Glutamatergic neuron (in vitro differentiated cells): ENCODE data around the gene SLC38A5. TPM values are rescaled to one million over a fixed set of nuclear protein-coding genes. Genes with fewer than 3 reads are reported as not detected.

Experiments
- DNase-seq: peaks from one replicate; pipeline ENCODE4 v3.0.0; 2022
- H3K27ac Mint-ChIP-seq: one replicate; pipeline ENCODE4 v1.8.0; 2020; ENCODE audit warnings: mild to moderate bottlenecking, mixed read lengths, inconsistent platforms; ENCODE audit not compliant: unreplicated experiment
- H3K27me3 Mint-ChIP-seq: one replicate; pipeline ENCODE4 v1.8.0; 2020; ENCODE audit warnings: mild to moderate bottlenecking, moderate library complexity, mixed read lengths, inconsistent platforms; ENCODE audit not compliant: unreplicated experiment
- H3K36me3 Mint-ChIP-seq: one replicate; pipeline ENCODE4 v1.8.0; 2020; ENCODE audit warnings: mild to moderate bottlenecking, mixed read lengths, inconsistent platforms; ENCODE audit not compliant: unreplicated experiment
- H3K4me1 Mint-ChIP-seq: one replicate; pipeline ENCODE4 v1.8.0; 2020; ENCODE audit warnings: mild to moderate bottlenecking, low read depth, mixed read lengths, inconsistent platforms; ENCODE audit not compliant: unreplicated experiment
- H3K4me3 Mint-ChIP-seq: one replicate; pipeline ENCODE4 v1.8.0; 2020; ENCODE audit warnings: mild to moderate bottlenecking, mixed read lengths, inconsistent platforms; ENCODE audit not compliant: unreplicated experiment
- H3K9me3 Mint-ChIP-seq: one replicate; pipeline ENCODE4 v1.8.0; 2020; ENCODE audit warnings: mild to moderate bottlenecking, moderate library complexity, mixed read lengths, inconsistent platforms; ENCODE audit not compliant: unreplicated experiment
- total RNA-seq: library from RNA; stranded (reverse); fragmentation: NEBNext Ultra II Directional; extraction: Animal tissue kit (Norgen Biotek cat#: 25700); gene quantifications from one replicate; pipeline ENCODE4 v1.2.1, GENCODE V29; 2021; ENCODE audit not compliant: unreplicated experiment
- TF ChIP-seq, protein P1 (sequence below): fragments of 200-600 bp; sonication (generic); IDR thresholded peaks from one replicate; pipeline ENCODE4 v1.5.0; 2021; ENCODE audit not compliant: partially characterized antibody, unreplicated experiment

SLC38A5 gene
- total RNA-seq, 1 donor from 2014 or later: 136 TPM

DNA sequence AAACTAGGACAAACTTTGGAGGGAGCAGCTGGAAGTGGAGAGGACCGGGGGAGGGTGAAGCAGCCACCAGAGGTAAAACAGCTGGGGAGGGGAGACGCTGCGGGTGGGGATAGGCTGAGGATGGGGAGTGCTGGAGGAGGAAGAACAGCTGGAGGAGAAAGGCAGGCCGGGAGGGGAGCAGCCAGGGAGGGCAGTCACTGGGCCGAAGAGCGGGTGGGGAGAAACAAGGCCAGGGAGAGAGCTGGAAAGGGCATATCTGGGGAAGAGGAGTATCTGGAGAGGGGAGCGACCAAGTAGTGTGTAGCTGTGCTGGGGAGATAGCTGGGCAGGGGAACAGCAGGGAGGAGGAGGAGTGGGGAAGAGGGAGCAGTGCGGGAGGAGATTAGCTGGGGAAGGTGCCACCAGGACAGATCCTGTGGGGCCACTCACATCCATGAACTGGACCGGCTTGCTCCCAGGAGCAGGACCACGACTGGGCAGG is 2.7 kb downstream of the SLC38A5 start:
- Mint-ChIP-seq H3K4me1 (peaks cover 39% of the 10 kb centered on the region), H3K4me3 (peak overlapping the region; percentile 98), H3K36me3 (no peaks in the 10 kb centered on the region), H3K27ac (peak overlapping the region; percentile 97), H3K9me3 (peaks cover 20% of the 10 kb centered on the region), H3K27me3 (peaks cover 14% of the 10 kb centered on the region)
- DNase-seq: no peak
- TF ChIP-seq, protein P1, sequence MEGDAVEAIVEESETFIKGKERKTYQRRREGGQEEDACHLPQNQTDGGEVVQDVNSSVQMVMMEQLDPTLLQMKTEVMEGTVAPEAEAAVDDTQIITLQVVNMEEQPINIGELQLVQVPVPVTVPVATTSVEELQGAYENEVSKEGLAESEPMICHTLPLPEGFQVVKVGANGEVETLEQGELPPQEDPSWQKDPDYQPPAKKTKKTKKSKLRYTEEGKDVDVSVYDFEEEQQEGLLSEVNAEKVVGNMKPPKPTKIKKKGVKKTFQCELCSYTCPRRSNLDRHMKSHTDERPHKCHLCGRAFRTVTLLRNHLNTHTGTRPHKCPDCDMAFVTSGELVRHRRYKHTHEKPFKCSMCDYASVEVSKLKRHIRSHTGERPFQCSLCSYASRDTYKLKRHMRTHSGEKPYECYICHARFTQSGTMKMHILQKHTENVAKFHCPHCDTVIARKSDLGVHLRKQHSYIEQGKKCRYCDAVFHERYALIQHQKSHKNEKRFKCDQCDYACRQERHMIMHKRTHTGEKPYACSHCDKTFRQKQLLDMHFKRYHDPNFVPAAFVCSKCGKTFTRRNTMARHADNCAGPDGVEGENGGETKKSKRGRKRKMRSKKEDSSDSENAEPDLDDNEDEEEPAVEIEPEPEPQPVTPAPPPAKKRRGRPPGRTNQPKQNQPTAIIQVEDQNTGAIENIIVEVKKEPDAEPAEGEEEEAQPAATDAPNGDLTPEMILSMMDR: no peak

DNA sequence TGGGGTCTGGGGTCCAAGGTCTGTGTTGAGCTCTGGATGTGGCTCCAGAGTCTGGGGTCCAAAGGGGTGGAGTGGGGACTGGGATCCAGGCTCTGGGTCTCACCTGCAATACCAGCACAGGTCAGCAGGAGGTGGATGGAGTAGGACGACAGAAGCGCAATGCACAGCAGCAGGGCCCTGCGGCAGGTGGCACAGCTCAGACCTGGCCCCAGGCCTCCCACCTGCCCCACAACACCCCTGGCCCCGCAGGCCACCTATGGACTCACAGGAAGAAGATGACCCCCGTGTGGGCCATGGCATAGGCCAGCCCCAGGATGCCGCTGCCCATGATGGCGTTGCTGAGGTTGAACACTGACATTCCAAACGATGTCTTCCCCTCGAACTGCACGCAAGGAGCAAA is 3.4 kb downstream of the SLC38A5 start:
- Mint-ChIP-seq H3K4me3 (peak overlapping the region; percentile 98), H3K4me1 (peaks cover 38% of the 10 kb centered on the region), H3K36me3 (no peaks in the 10 kb centered on the region), H3K27ac (peak overlapping the region; percentile 88), H3K9me3 (peaks cover 17% of the 10 kb centered on the region), H3K27me3 (peaks cover 13% of the 10 kb centered on the region)
- TF ChIP-seq, protein P1: peak; percentile 43
- peak; percentile 46 for DNase-seq

DNA sequence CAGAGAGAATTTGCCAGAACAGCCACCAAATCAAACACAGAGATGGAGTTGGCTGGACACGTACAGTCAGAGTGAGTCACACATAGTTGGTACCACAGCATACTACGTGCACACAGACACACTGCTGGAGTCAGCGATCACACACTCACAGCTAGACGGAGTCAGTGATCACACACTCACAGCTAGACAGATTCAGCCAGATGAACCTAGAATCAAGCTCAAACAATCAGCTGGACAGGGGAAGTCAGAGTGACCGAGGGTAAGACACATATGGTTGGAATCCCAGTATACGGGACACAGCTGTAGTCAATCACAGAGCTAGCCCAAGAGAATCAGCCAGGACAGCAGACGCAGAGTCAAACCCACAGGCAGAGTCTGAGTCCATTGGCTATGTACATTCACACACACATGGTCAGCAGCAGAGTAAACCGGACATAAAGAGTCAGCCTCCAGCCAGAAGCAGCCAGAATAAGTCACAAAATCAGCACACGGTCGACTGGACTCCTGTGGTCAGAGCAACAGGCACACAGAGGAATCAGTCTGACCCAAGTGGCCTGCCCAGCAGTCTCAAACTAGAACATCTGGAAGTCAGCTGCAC is 4.6 kb downstream of the SLC38A5 start:
- peak overlapping the region; percentile 88 for H3K27ac Mint-ChIP-seq
- TF ChIP-seq, protein P1: no peak
- no peak for DNase-seq

DNA sequence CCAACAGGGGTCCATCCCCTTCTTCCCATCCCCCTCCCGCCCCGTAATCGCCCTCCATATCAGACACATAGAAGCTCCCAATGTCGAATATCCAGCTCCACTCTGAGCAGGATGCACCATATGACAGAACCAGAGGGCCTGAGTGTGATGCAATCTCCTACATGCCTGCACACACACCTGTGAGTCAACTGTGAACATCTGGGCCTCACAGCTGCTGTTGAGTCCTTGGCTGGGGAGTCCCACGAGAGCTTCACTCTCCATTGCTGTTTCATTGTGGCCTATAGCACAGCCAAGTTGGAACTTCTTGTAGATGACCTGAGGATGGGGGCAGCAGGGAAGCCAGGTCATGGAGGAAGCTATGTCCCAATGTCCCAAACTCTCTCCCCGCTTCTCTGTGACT is 8.2 kb downstream of the SLC38A5 start:
- H3K9me3 Mint-ChIP-seq: peaks cover 5% of the 10 kb centered on the region
- DNase-seq: no peak
- peaks cover 23% of the 10 kb centered on the region for H3K4me1 Mint-ChIP-seq
- no peak overlapping the region for H3K27ac Mint-ChIP-seq
- H3K4me3 Mint-ChIP-seq: no peak overlapping the region
- H3K27me3 Mint-ChIP-seq: peaks cover 2% of the 10 kb centered on the region
- TF ChIP-seq, protein P1: no peak
- H3K36me3 Mint-ChIP-seq: no peaks in the 10 kb centered on the region

More for the DNA sequence above, 4.6 kb downstream of the SLC38A5 start:
- peaks cover 28% of the 10 kb centered on the region for H3K4me1 Mint-ChIP-seq
- peaks cover 12% of the 10 kb centered on the region for H3K9me3 Mint-ChIP-seq
- H3K27me3 Mint-ChIP-seq: peaks cover 8% of the 10 kb centered on the region
- no peaks in the 10 kb centered on the region for H3K36me3 Mint-ChIP-seq
- H3K4me3 Mint-ChIP-seq: peak overlapping the region; percentile 90

DNA sequence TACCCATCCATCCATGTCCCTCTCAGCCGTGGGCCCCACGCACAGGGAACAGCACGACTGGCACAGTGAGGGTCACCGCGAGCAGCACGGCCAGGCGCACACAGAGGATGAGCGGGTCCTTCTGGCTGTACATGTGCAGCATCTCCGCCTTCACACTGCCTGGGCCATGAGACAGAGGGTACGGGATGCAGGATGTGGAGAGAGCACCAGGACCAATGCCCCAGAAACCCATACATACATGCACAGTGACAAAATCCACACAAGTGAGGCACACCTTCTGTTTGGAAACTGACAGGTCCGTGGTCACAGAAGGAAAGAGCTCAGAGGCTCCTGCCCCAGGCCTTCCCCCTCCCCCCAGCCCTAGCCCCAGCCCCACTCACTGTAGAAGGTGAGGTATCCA is 9.5 kb downstream of the SLC38A5 start:
- no peak for DNase-seq
- no peaks in the 10 kb centered on the region for H3K36me3 Mint-ChIP-seq
- H3K27me3 Mint-ChIP-seq: peaks cover 2% of the 10 kb centered on the region
- TF ChIP-seq, protein P1: no peak
- peaks cover 22% of the 10 kb centered on the region for H3K4me1 Mint-ChIP-seq
- H3K27ac Mint-ChIP-seq: no peak overlapping the region
- no peak overlapping the region for H3K4me3 Mint-ChIP-seq
- H3K9me3 Mint-ChIP-seq: peaks cover 5% of the 10 kb centered on the region
